GM23338 (cell line): Measurements from ENCODE around the gene INPP4B. TPM values are rescaled to one million over a fixed set of nuclear protein-coding genes. Genes with fewer than 3 reads are reported as not detected.

Source experiments
- CREB1 ChIP-seq: fragments of 250-450 bp; sonication (Bioruptor Pico); IDR thresholded peaks from 2 replicates; pipeline ENCODE4 v1.5.0; 2020; ENCODE audit warnings: low read depth, mild to moderate bottlenecking, moderate library complexity
- NANOG ChIP-seq: IDR thresholded peaks from 2 replicates; pipeline ENCODE4 v1.6.1; 2016; ENCODE audit warnings: antibody characterized with exemption, borderline replicate concordance
- STAT1 ChIP-seq: IDR thresholded peaks from one replicate; pipeline ENCODE4 v1.6.1; 2016; ENCODE audit warnings: antibody characterized with exemption; ENCODE audit not compliant: unreplicated experiment
- ZNF114 ChIP-seq: fragments of 250-450 bp; sonication (Bioruptor Pico); IDR thresholded peaks from 2 replicates; pipeline ENCODE4 v1.5.0; 2020; ENCODE audit warnings: mild to moderate bottlenecking, moderate library complexity
- ZNF331 ChIP-seq: fragments of 250-450 bp; sonication (Bioruptor Pico); IDR thresholded peaks from 2 replicates; pipeline ENCODE4 v1.5.0; 2020; ENCODE audit warnings: low read depth, mild to moderate bottlenecking, moderate library complexity
- polyA plus RNA-seq: library from polyadenylated mRNA; unstranded; fragments of >200 nt; fragmentation: Nextera tagmentation; extraction: Ambion mirVana; gene quantifications from 2 replicates; pipeline ENCODE4 v1.2.1, GENCODE V29; 2016
- total RNA-seq: library from RNA; depleted of rRNA; stranded (reverse); fragments of >200 nt; shearing (Covaris generic); gene quantifications from 2 replicates; pipeline ENCODE4 v1.2.3, GENCODE V29; 2014
- TF ChIP-seq, protein P1 (sequence below): fragments of 250-450 bp; sonication (Bioruptor Pico); IDR thresholded peaks from 2 replicates; pipeline ENCODE4 v1.5.0; 2020; ENCODE audit warnings: mild to moderate bottlenecking, moderate library complexity
- TF ChIP-seq, protein P2 (sequence below): IDR thresholded peaks from one replicate; pipeline ENCODE4 v1.6.1; 2018; ENCODE audit warnings: antibody characterized with exemption; ENCODE audit not compliant: unreplicated experiment

Gene INPP4B
- total and polyA plus RNA-seq, 2 experiments from 2014 or later = 0.11 to 0.14 TPM

DNA sequence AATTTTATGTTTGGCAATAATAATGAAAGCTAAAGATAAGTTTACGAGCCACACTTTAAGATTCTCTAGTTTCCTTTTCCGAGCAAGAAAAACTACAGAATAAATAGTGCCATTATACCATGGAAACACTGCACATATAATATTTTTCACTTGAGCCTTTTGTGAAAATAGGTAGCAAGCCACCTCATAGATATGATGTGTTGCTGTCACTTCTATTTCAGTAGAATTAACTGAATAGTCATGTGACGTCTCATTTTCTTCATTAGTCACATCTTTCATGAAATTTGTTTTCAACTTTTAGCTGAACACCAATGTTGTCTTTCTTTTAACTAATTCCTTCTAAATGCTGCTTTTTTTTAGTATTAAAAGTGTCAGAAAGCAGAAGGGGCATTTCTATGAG lies 574.3 kb downstream of the INPP4B start (continued):
- TF ChIP-seq, protein P1, sequence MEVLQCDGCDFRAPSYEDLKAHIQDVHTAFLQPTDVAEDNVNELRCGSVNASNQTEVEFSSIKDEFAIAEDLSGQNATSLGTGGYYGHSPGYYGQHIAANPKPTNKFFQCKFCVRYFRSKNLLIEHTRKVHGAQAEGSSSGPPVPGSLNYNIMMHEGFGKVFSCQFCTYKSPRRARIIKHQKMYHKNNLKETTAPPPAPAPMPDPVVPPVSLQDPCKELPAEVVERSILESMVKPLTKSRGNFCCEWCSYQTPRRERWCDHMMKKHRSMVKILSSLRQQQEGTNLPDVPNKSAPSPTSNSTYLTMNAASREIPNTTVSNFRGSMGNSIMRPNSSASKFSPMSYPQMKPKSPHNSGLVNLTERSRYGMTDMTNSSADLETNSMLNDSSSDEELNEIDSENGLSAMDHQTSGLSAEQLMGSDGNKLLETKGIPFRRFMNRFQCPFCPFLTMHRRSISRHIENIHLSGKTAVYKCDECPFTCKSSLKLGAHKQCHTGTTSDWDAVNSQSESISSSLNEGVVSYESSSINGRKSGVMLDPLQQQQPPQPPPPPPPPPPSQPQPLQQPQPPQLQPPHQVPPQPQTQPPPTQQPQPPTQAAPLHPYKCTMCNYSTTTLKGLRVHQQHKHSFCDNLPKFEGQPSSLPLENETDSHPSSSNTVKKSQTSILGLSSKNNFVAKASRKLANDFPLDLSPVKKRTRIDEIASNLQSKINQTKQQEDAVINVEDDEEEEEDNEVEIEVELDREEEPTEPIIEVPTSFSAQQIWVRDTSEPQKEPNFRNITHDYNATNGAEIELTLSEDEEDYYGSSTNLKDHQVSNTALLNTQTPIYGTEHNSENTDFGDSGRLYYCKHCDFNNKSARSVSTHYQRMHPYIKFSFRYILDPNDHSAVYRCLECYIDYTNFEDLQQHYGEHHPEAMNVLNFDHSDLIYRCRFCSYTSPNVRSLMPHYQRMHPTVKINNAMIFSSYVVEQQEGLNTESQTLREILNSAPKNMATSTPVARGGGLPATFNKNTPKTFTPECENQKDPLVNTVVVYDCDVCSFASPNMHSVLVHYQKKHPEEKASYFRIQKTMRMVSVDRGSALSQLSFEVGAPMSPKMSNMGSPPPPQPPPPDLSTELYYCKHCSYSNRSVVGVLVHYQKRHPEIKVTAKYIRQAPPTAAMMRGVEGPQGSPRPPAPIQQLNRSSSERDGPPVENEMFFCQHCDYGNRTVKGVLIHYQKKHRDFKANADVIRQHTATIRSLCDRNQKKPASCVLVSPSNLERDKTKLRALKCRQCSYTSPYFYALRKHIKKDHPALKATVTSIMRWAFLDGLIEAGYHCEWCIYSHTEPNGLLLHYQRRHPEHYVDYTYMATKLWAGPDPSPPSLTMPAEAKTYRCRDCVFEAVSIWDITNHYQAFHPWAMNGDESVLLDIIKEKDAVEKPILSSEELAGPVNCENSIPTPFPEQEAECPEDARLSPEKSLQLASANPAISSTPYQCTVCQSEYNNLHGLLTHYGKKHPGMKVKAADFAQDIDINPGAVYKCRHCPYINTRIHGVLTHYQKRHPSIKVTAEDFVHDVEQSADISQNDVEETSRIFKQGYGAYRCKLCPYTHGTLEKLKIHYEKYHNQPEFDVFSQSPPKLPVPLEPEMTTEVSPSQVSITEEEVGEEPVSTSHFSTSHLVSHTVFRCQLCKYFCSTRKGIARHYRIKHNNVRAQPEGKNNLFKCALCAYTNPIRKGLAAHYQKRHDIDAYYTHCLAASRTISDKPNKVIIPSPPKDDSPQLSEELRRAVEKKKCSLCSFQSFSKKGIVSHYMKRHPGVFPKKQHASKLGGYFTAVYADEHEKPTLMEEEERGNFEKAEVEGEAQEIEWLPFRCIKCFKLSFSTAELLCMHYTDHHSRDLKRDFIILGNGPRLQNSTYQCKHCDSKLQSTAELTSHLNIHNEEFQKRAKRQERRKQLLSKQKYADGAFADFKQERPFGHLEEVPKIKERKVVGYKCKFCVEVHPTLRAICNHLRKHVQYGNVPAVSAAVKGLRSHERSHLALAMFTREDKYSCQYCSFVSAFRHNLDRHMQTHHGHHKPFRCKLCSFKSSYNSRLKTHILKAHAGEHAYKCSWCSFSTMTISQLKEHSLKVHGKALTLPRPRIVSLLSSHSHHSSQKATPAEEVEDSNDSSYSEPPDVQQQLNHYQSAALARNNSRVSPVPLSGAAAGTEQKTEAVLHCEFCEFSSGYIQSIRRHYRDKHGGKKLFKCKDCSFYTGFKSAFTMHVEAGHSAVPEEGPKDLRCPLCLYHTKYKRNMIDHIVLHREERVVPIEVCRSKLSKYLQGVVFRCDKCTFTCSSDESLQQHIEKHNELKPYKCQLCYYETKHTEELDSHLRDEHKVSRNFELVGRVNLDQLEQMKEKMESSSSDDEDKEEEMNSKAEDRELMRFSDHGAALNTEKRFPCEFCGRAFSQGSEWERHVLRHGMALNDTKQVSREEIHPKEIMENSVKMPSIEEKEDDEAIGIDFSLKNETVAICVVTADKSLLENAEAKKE (CRISPR knock-in tag) = no peak
- no peak for TF ChIP-seq CREB1 (CRISPR knock-in tag)
- TF ChIP-seq ZNF331 (CRISPR knock-in tag) = no peak
- no peak for TF ChIP-seq NANOG
- TF ChIP-seq, protein P2, sequence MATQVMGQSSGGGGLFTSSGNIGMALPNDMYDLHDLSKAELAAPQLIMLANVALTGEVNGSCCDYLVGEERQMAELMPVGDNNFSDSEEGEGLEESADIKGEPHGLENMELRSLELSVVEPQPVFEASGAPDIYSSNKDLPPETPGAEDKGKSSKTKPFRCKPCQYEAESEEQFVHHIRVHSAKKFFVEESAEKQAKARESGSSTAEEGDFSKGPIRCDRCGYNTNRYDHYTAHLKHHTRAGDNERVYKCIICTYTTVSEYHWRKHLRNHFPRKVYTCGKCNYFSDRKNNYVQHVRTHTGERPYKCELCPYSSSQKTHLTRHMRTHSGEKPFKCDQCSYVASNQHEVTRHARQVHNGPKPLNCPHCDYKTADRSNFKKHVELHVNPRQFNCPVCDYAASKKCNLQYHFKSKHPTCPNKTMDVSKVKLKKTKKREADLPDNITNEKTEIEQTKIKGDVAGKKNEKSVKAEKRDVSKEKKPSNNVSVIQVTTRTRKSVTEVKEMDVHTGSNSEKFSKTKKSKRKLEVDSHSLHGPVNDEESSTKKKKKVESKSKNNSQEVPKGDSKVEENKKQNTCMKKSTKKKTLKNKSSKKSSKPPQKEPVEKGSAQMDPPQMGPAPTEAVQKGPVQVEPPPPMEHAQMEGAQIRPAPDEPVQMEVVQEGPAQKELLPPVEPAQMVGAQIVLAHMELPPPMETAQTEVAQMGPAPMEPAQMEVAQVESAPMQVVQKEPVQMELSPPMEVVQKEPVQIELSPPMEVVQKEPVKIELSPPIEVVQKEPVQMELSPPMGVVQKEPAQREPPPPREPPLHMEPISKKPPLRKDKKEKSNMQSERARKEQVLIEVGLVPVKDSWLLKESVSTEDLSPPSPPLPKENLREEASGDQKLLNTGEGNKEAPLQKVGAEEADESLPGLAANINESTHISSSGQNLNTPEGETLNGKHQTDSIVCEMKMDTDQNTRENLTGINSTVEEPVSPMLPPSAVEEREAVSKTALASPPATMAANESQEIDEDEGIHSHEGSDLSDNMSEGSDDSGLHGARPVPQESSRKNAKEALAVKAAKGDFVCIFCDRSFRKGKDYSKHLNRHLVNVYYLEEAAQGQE = no peak
- no peak for TF ChIP-seq ZNF114 (CRISPR knock-in tag)
- TF ChIP-seq STAT1 = no peak
